GM21381 (cell line): Measurements from ENCODE around the gene C8B.

ENCODE experiments used
- ATAC-seq: cut with Tn5 transposase; IDR thresholded peaks from one replicate; pipeline ENCODE4 v1.9.1; 2021; ENCODE audit warnings: mild to moderate bottlenecking, moderate library complexity; ENCODE audit not compliant: unreplicated experiment

The C8B gene

DNA sequence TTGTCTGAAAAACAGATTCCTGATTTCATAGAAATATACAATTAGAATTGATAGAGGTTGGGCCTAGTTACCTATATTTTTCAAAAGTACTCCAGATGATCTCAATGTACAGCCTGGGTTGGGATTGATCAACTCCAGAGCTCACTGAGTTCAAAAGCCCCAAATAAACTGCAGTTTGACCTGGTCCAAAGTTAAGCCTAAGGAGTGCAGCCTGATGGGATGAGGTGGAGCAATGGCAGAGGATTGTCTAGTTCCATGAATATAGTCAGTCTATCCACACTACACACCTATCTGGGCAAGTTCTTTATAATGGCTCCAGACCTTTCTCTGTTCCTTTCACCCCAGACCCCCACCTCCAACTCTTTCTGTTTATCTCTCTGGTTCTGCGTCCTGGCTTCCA is 62.0 kb downstream of the C8B start:
- ATAC-seq, result no peak

DNA sequence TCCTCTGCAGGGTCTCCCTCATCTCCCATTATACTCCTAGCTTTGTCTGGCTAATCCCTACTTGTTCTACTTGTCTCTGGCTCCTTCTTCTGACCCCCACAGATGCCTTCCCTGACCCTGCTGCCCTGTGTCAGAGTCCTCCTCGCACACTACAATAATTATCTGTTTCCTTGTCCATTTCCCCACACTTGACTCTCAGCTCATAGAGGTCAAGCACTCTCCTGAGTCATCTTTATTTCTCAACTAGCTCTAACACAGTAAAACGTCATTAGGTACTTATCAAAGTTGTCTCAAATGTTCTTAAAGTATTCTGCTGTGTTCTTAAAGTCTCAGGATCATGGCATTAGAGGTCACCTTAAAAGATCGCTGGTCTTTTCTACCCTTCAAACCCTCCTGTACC is 64.1 kb downstream of the C8B start:
- no peak for ATAC-seq

DNA sequence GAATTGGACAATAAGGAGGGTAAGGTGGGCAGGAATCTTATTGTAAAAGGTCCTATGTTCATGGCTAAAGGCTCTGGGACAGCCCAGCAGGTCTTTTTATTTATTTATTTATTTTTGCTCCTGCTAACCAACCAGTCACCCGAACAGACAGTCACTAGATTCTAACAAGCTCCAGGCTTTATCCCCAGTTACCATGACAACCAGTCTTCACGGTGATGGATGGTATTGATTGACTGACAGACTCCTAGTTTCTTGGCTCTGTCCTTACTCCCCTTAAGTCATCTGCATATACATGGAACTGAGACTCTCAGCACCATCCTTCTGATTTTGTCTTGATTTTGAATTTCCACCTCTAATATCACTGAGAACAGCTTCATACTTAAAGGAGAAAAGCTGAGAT is 66.9 kb downstream of the C8B start:
- no peak for ATAC-seq

DNA sequence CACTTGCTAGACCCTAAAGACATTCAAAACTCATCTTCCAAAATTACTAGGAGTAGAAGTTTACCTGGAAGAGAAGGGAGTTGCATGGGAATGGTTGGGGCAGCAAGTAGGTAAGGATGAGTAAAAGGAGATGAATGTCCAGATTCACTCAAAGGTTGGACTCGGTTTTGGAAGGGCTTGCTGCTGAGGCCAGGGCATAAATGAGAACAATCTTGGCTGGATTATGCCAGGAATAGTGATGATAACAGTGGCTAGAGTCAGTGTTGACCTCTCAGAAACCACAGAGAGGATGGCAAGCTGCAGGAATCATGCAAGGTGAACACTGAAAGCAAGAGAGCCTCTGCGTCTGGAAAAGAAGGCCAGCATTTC is 67.8 kb downstream of the C8B start:
- ATAC-seq, result no peak

DNA sequence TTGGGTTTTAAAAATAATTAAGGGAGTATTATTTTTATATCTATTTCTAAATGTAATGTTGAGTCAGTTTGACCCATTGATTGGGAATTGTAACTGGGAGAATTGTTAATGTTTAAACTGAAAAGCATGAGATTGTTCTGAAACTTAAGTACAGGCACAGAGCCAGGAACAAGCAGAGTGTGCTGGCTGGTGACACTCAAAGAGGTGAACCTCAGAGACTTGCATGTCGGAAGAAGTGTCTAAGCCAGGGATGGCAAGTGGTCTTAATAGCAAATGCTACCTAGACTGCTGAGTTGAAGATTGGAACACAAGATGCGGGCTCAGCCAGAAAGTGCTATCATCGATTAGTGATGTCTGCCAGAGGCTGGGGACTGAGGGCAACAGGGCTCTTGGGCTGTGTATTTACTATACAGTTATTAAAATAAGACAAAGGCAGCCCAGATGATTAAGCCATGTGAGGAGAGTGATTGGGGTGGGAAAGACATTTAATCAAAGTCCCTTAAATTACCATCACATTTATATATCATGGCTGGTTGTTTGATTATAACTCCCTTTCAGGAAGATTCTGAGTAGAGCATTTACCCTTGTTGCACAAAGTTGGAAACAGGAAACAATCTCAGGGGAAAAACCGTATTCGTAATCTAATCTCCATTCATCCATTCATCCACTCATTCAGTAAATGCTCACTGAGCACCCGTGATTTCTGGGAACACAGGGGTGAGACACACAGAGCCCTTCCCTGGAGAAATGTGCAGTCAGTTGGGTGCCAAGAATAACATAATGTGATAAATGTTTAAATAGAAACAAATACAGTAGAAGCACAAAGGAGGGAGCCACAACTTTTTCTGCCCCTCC is 68.4 kb downstream of the C8B start:
- no peak for ATAC-seq

DNA sequence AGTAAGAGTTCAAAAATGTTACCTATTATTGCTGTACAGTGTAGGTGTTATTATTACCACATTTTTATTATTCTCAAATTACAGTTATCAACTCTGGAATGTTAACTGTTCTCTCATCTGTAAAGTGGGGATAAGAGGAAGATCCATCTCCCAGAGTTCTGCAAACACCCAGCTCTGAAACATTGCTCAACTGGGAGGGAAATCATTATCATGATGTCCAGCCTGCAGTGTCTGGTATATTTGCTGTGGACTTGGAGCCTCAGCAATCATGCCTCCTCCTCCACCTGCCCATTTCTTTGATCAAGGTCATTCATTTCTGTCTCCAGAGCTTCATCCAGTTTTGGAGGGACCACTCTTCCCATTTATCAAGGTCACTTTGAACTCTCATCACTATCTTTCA is 71.8 kb downstream of the C8B start:
- no peak for ATAC-seq

DNA sequence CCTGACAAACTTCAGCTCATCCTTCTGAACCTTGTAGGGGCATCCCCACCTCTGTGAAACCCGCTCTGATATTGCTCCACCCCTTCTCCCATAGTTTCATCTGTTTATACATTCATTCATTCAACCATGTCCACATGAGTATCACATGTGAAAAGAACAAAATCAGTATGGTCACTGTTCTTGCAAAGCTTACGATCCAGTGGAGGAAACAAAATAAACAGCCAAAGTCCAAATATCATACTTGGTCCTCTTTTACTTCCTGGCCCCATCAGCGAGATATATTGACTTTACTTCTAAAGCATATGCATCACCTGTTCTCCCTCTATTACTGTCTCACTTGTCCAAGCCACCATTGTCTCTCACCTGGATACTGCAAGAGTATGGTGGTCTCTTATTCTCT is 75.6 kb downstream of the C8B start:
- ATAC-seq, result no peak

DNA sequence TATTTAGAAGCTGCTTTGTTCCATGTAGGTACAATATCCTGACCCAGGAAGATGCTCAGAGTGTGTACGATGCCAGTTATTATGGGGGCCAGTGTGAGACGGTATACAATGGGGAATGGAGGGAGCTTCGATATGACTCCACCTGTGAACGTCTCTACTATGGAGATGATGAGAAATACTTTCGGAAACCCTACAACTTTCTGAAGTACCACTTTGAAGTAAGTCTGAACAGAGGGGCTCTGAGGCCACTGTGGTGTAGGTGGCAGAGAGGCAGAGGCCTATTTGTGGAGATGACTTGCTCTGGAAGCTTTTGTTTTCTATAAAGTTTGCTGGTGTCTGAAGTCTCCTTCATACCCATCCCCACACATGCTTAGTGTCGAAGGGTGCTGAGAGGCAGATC is 84.4 kb downstream of the C8B start:
- ATAC-seq, result no peak

DNA sequence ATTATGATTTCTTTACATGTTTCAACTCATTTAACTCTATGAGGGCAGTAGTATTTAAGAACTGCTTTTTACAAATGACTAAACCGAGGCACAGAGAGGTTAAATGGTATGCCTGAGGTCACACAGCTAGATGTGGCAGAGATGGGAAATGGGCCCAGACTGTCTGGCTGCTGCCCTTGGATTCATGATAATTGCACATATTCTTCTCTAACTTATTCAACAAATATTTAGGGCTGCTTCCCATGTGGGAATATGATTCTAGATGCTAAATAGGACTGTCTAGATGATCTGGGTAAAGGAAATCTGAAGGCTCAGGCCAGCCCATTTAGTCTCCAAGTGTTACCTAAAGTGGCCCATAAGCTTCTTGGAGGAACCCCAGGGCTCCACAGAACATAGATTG is 85.0 kb downstream of the C8B start:
- ATAC-seq, result no peak
